Hepatocyte (in vitro differentiated cells): ENCODE measurements around the gene PTCH2. TPM values are rescaled to one million over a fixed set of nuclear protein-coding genes. Genes with fewer than 3 reads are reported as not detected.

Experiments
- DNase-seq: peaks from one replicate; pipeline ENCODE4 v3.0.0-alpha.2; 2016; ENCODE audit warnings: low spot score
- H2AFZ ChIP-seq: fragments of 200-600 bp; sonication (generic); 2 replicates; pipeline ENCODE4 v1.6.0; 2016; ENCODE audit warnings: antibody characterized with exemption, mild to moderate bottlenecking
- H3K27ac ChIP-seq: fragments of 200-600 bp; sonication (generic); 2 replicates; pipeline ENCODE4 v1.5.1; 2016; ENCODE audit warnings: mild to moderate bottlenecking
- H3K27me3 ChIP-seq: fragments of 200-600 bp; sonication (generic); 2 replicates; pipeline ENCODE4 v1.6.1; 2016
- H3K36me3 ChIP-seq: fragments of 200-600 bp; sonication (generic); replicated peaks from 2 replicates; pipeline ENCODE4 v1.5.1; 2016; ENCODE audit warnings: low read depth; ENCODE audit not compliant: insufficient read depth
- H3K4me1 ChIP-seq: fragments of 200-600 bp; sonication (generic); 2 replicates; pipeline ENCODE4 v1.5.1; 2016; ENCODE audit warnings: mild to moderate bottlenecking, moderate library complexity; ENCODE audit not compliant: insufficient read depth
- H3K4me2 ChIP-seq: fragments of 200-600 bp; sonication (generic); 2 replicates; pipeline ENCODE4 v1.6.0; 2016
- H3K4me3 ChIP-seq: fragments of 200-600 bp; sonication (generic); 2 replicates; pipeline ENCODE4 v1.5.1; 2016; ENCODE audit warnings: mild to moderate bottlenecking
- H3K79me2 ChIP-seq: fragments of 200-600 bp; sonication (generic); 2 replicates; pipeline ENCODE4 v1.6.0; 2017; ENCODE audit warnings: mild to moderate bottlenecking
- H3K9me2 ChIP-seq: fragments of 200-600 bp; sonication (generic); replicated peaks from 2 replicates; pipeline ENCODE4 v1.6.0; 2017; ENCODE audit warnings: mild to moderate bottlenecking; ENCODE audit not compliant: insufficient read depth
- H3K9me3 ChIP-seq: fragments of 200-600 bp; sonication (generic); 2 replicates; pipeline ENCODE4 v1.5.1; 2016; ENCODE audit warnings: low read depth, mild to moderate bottlenecking
- H4K20me1 ChIP-seq: fragments of 200-600 bp; sonication (generic); 2 replicates; pipeline ENCODE4 v1.6.0; 2016; ENCODE audit warnings: mild to moderate bottlenecking; ENCODE audit not compliant: insufficient read depth, poor library complexity, severe bottlenecking
- CTCF ChIP-seq: fragments of 200-600 bp; sonication (generic); IDR thresholded peaks from 2 replicates; pipeline ENCODE4 v1.5.1; 2016; ENCODE audit warnings: antibody characterized with exemption, mild to moderate bottlenecking; ENCODE audit not compliant: poor library complexity
- EZH2 ChIP-seq: fragments of 200-600 bp; sonication (generic); IDR thresholded peaks from 2 replicates; pipeline ENCODE4 v1.6.1; 2016; ENCODE audit warnings: antibody characterized with exemption, mild to moderate bottlenecking, borderline replicate concordance
- EZH2phosphoT487 ChIP-seq: fragments of 200-600 bp; sonication (generic); IDR thresholded peaks from one replicate; pipeline ENCODE4 v1.6.1; 2018; ENCODE audit warnings: antibody characterized with exemption, mild to moderate bottlenecking, low read depth, moderate library complexity; ENCODE audit not compliant: unreplicated experiment, severe bottlenecking
- WGBS: methylation state at CpG from one replicate; pipeline ENCODE4 v1.1.6; 2016; ENCODE audit warnings: low lambda C conversion rate; ENCODE audit errors: missing lambda C conversion rate; 5-methylcytosine and 5-hydroxymethylcytosine counted together
- polyA plus RNA-seq: library from polyadenylated mRNA; unstranded; fragments of >200 nt; fragmentation: Nextera tagmentation; extraction: Ambion mirVana; gene quantifications from 2 replicates; pipeline ENCODE4 v1.2.1, GENCODE V29; 2016
- total RNA-seq: library from RNA; depleted of rRNA; stranded (reverse); fragments of >200 nt; gene quantifications from 2 replicates; pipeline ENCODE4 v1.2.3, GENCODE V29; 2014

PTCH2 gene
- total and polyA plus RNA-seq, 2 experiments from 2014 or later, result 0.43 to 1.3 TPM

GRCh38 chr1:44778705-44779576 is 64.1 kb downstream of the PTCH2 start:
- no peak for TF ChIP-seq EZH2phosphoT487
- no peak for TF ChIP-seq CTCF
- no peak for TF ChIP-seq EZH2
- no peaks in the 10 kb centered on the region for H3K9me2 ChIP-seq
- H2AFZ ChIP-seq, result no peak overlapping the region
- WGBS, result 98% methylated on average over 6 of the region's 6 CpGs
- H3K4me1 ChIP-seq, result peaks cover 9% of the 10 kb centered on the region
- peaks cover 34% of the 10 kb centered on the region for H3K79me2 ChIP-seq
- peak overlapping the region; percentile 90 for H3K4me2 ChIP-seq
- no peaks in the 10 kb centered on the region for H3K27me3 ChIP-seq
- H3K27ac ChIP-seq, result no peak overlapping the region
- H3K36me3 ChIP-seq, result no peaks in the 10 kb centered on the region
- no peak overlapping the region for H3K4me3 ChIP-seq
- peaks cover 25% of the 10 kb centered on the region for H4K20me1 ChIP-seq
- no peak for DNase-seq
- no peaks in the 10 kb centered on the region for H3K9me3 ChIP-seq

- 86% methylated on average over 13 of the region's 13 CpGs for WGBS
- Histone ChIP-seq H3K27ac (no peak overlapping the region), H3K4me2 (peak overlapping the region; percentile 90), H2AFZ (no peak overlapping the region), H3K4me3 (no peak overlapping the region), H3K79me2 (peaks cover 34% of the 10 kb centered on the region), H3K36me3 (no peaks in the 10 kb centered on the region), H4K20me1 (peaks cover 25% of the 10 kb centered on the region), H3K27me3 (no peaks in the 10 kb centered on the region), H3K9me3 (no peaks in the 10 kb centered on the region), H3K4me1 (peaks cover 6% of the 10 kb centered on the region), H3K9me2 (no peaks in the 10 kb centered on the region)
- TF ChIP-seq CTCF (no peak), EZH2 (no peak), EZH2phosphoT487 (no peak)
- no peak for DNase-seq
Observed at GRCh38 chr1:44777969-44778635, 65.0 kb downstream of the PTCH2 start.

- H3K27me3 ChIP-seq, result no peaks in the 10 kb centered on the region
- H4K20me1 ChIP-seq, result peaks cover 25% of the 10 kb centered on the region
- peaks cover 6% of the 10 kb centered on the region for H3K4me1 ChIP-seq
- WGBS, result 88% methylated on average over 14 of the region's 14 CpGs
- no peak overlapping the region for H2AFZ ChIP-seq
- H3K27ac ChIP-seq, result no peak overlapping the region
- peaks cover 34% of the 10 kb centered on the region for H3K79me2 ChIP-seq
- no peak for DNase-seq
- no peaks in the 10 kb centered on the region for H3K36me3 ChIP-seq
- no peaks in the 10 kb centered on the region for H3K9me2 ChIP-seq
- H3K4me2 ChIP-seq, result peak overlapping the region; percentile 90
- TF ChIP-seq EZH2phosphoT487 (no peak), CTCF (no peak), EZH2 (no peak)
- H3K9me3 ChIP-seq, result no peaks in the 10 kb centered on the region
- no peak overlapping the region for H3K4me3 ChIP-seq
Observed at GRCh38 chr1:44777547-44777946, 65.5 kb downstream of the PTCH2 start.
